Fibroblast of lung (primary cell): ENCODE measurements around the gene STIM1. TPM values are rescaled to one million over a fixed set of nuclear protein-coding genes. Genes with fewer than 3 reads are reported as not detected.

Experiments used
- DNase-seq, 2 donors: peaks; one replicate each; pipeline versions ENCODE4 v3.0.0 to v3.0.0-alpha.2; 2010; ENCODE audit warnings: low read depth in 2 of 2
- H2AFZ ChIP-seq: 2 replicates; pipeline ENCODE4 v1.5.1; 2012; ENCODE audit warnings: low read length, control low read depth, inconsistent platforms
- H3K27ac ChIP-seq: 2 replicates; pipeline ENCODE4 v1.5.1; 2011; ENCODE audit warnings: low read length, control low read depth; ENCODE audit not compliant: insufficient read depth
- H3K27me3 ChIP-seq: 2 replicates; pipeline ENCODE4 v1.5.1; 2011; ENCODE audit warnings: mild to moderate bottlenecking, low read length; ENCODE audit not compliant: control insufficient read depth, insufficient read depth
- H3K36me3 ChIP-seq: 2 replicates; pipeline ENCODE4 v1.5.1; 2011; ENCODE audit warnings: low read length; ENCODE audit not compliant: control insufficient read depth, insufficient read depth
- H3K4me1 ChIP-seq: 2 replicates; pipeline ENCODE4 v1.5.1; 2011; ENCODE audit warnings: low read length; ENCODE audit not compliant: control insufficient read depth, insufficient read depth; ENCODE audit errors: extremely low read depth
- H3K4me2 ChIP-seq: 2 replicates; pipeline ENCODE4 v1.5.1; 2011; ENCODE audit warnings: low read length, control low read depth; ENCODE audit not compliant: insufficient read depth; ENCODE audit errors: extremely low read depth
- H3K4me3 ChIP-seq, 4 experiments: fragments of 200-600 bp in 1 of 4; sonication (generic) in 1 of 4; replicated peaks in 1 of 4; 2 replicates each; pipeline ENCODE4 v1.5.1; 2011 to 2016; ENCODE audit warnings: low read length in 4 of 4, low read depth in 3 of 4, mild to moderate bottlenecking in 3 of 4, control low read depth in 2 of 4, inconsistent platforms in 1 of 4, mixed read lengths in 1 of 4; ENCODE audit not compliant: insufficient read depth in 1 of 4; ENCODE audit errors: control extremely low read depth in 1 of 4
- H3K79me2 ChIP-seq: 2 replicates; pipeline ENCODE4 v1.5.1; 2012; ENCODE audit warnings: mild to moderate bottlenecking, low read length, inconsistent platforms; ENCODE audit not compliant: control insufficient read depth, insufficient read depth
- H3K9ac ChIP-seq: 2 replicates; pipeline ENCODE4 v1.5.1; 2011; ENCODE audit warnings: mild to moderate bottlenecking, low read length, control low read depth; ENCODE audit not compliant: insufficient read depth
- H3K9me3 ChIP-seq: 2 replicates; pipeline ENCODE4 v1.5.1; 2012; ENCODE audit warnings: low read depth, low read length; ENCODE audit not compliant: control insufficient read depth, insufficient read depth
- H4K20me1 ChIP-seq: 2 replicates; pipeline ENCODE4 v1.5.1; 2011; ENCODE audit warnings: low read length; ENCODE audit not compliant: control insufficient read depth, insufficient read depth; ENCODE audit errors: extremely low read depth
- CTCF ChIP-seq, 2 donors: IDR thresholded peaks in 1 of 2; conservative IDR thresholded peaks in 1 of 2; 1 replicate in 1 of 2; 2 replicates in 1 of 2; pipeline ENCODE4 v1.5.1; 2011 to 2012; ENCODE audit warnings: low read length in 2 of 2, control low read depth in 1 of 2, inconsistent platforms in 1 of 2, low read depth in 1 of 2, mild to moderate bottlenecking in 1 of 2
- EZH2 ChIP-seq: IDR thresholded peaks from 2 replicates; pipeline ENCODE4 v1.5.1; 2012; ENCODE audit warnings: low read length, control low read depth, mild to moderate bottlenecking; ENCODE audit errors: missing control alignments
- polyA plus RNA-seq, 2 donors: library from polyadenylated mRNA; depleted of rRNA in 1 of 2; stranded (reverse) in 1 of 2; unstranded in 1 of 2; fragments of >200 nt; gene quantifications; 2 replicates each; pipeline ENCODE4 v1.2.1, GENCODE V29; 2011 to 2012; ENCODE audit warnings: missing spikeins in 1 of 2
- total RNA-seq: library from RNA; depleted of rRNA; stranded (reverse); fragments of >200 nt; gene quantifications from 2 replicates; pipeline ENCODE4 v1.2.1, GENCODE V29; 2014

The STIM1 gene
- total and polyA plus RNA-seq, 2 donors (not counting 1 experiment from before 2014, with no cell fraction given), result 38.1 to 44.6 TPM

- DNase-seq, result peak; percentile 22 to 23
- no peaks in the 10 kb centered on the region for H3K79me2 ChIP-seq
These were observed 59.3 kb downstream of the STIM1 start for GRCh38 chr11:3914805-3915204.

GRCh38 chr11:3916962-3917361 is 61.5 kb downstream of the STIM1 start:
- Histone ChIP-seq H3K9me3 (no peaks in the 10 kb centered on the region), H3K4me3 (no peak overlapping the region), H3K9ac (no peak overlapping the region), H3K4me2 (no peak overlapping the region), H2AFZ (no peak overlapping the region), H3K27ac (no peak overlapping the region), H3K27me3 (no peaks in the 10 kb centered on the region), H3K79me2 (no peaks in the 10 kb centered on the region), H4K20me1 (no peaks in the 10 kb centered on the region), H3K4me1 (no peaks in the 10 kb centered on the region), H3K36me3 (no peaks in the 10 kb centered on the region)
- no peak for TF ChIP-seq EZH2
- TF ChIP-seq CTCF (conservative IDR thresholded peaks at IDR 0.05 in 1 of 2, IDR thresholded peaks at IDR 0.05 in 1 of 2; ENCODE audit: low read depth in 1 of 2, low read length in 2 of 2), result no peak
- no peak for DNase-seq

More at GRCh38 chr11:3914805-3915204, 59.3 kb downstream of the STIM1 start:
- Histone ChIP-seq H3K36me3 (no peaks in the 10 kb centered on the region), H3K9me3 (no peaks in the 10 kb centered on the region), H3K4me3 (no peak overlapping the region), H3K4me1 (no peaks in the 10 kb centered on the region), H3K9ac (no peak overlapping the region), H4K20me1 (no peaks in the 10 kb centered on the region), H3K27ac (no peak overlapping the region), H3K27me3 (no peaks in the 10 kb centered on the region), H2AFZ (no peak overlapping the region), H3K4me2 (no peak overlapping the region)
- TF ChIP-seq CTCF (conservative IDR thresholded peaks at IDR 0.05 in 1 of 2, IDR thresholded peaks at IDR 0.05 in 1 of 2; ENCODE audit: low read depth in 1 of 2, low read length in 2 of 2) (no peak), EZH2 (no peak)

- TF ChIP-seq CTCF (conservative IDR thresholded peaks at IDR 0.05 in 1 of 2, IDR thresholded peaks at IDR 0.05 in 1 of 2; ENCODE audit: low read depth in 1 of 2, low read length in 2 of 2), result no peak
- no peak for TF ChIP-seq EZH2
- H3K9me3 ChIP-seq, result no peaks in the 10 kb centered on the region
- H3K4me2 ChIP-seq, result no peak overlapping the region
- no peaks in the 10 kb centered on the region for H3K79me2 ChIP-seq
- H2AFZ ChIP-seq, result no peak overlapping the region
- peak; percentile 78 to 91 for DNase-seq
- no peaks in the 10 kb centered on the region for H3K4me1 ChIP-seq
- H3K27me3 ChIP-seq, result no peaks in the 10 kb centered on the region
- no peak overlapping the region for H3K4me3 ChIP-seq
- H3K36me3 ChIP-seq, result no peaks in the 10 kb centered on the region
- no peak overlapping the region for H3K27ac ChIP-seq
- no peak overlapping the region for H3K9ac ChIP-seq
- no peaks in the 10 kb centered on the region for H4K20me1 ChIP-seq
These were observed 64.8 kb downstream of the STIM1 start for GRCh38 chr11:3920148-3920852.
